Adrenal gland (tissue), 12 donors: ENCODE measurements around the gene ARHGEF4. TPM values are rescaled to one million over a fixed set of nuclear protein-coding genes. Genes with fewer than 3 reads are reported as not detected.

Source experiments
- DNase-seq, 7 donors: peaks; one replicate each; pipeline ENCODE4 v3.0.0-alpha.2; 2019 to 2020
- H3K27ac ChIP-seq, 5 donors: fragments of 200-600 bp; sonication (generic) in 4 of 5; 1 replicate in 3 of 5; 2 replicates in 2 of 5; pipeline versions ENCODE4 v1.5.1 to v1.8.0; 2016 to 2020; ENCODE audit warnings: mild to moderate bottlenecking in 1 of 5
- H3K27me3 ChIP-seq: fragments of 200-600 bp; 2 replicates; pipeline ENCODE4 v1.8.0; 2021
- H3K36me3 ChIP-seq, 2 donors: fragments of 200-600 bp; replicated peaks in 1 of 2; 1 replicate in 1 of 2; 2 replicates in 1 of 2; pipeline versions ENCODE4 v1.5.1 to v1.8.0; 2018 to 2022
- H3K4me1 ChIP-seq, 2 donors: fragments of 200-600 bp; replicated peaks in 1 of 2; 1 replicate in 1 of 2; 2 replicates in 1 of 2; pipeline versions ENCODE4 v1.5.1 to v1.8.0; 2018 to 2021
- H3K4me3 ChIP-seq, 4 donors: fragments of 200-600 bp; sonication (generic) in 3 of 4; one replicate each; pipeline ENCODE4 v1.5.1; 2016 to 2018
- H3K9me3 ChIP-seq, 3 donors: fragments of 200-600 bp; sonication (generic) in 1 of 3; replicated peaks in 1 of 3; 1 replicate in 2 of 3; 2 replicates in 1 of 3; pipeline versions ENCODE4 v1.5.1 to v1.8.0; 2016 to 2021
- POLR2A ChIP-seq, 2 donors: fragments of 450-650 bp; IDR thresholded peaks; one replicate each; pipeline ENCODE4 v1.6.1; 2017; ENCODE audit warnings: antibody characterized with exemption in 2 of 2, mild to moderate bottlenecking in 2 of 2, moderate library complexity in 1 of 2
- WGBS, 4 donors: extraction: QIAGEN DNeasy Blood & Tissue Kit in 2 of 4; methylation state at CpG; one replicate each; pipeline versions ENCODE4 v1.1.5 to v1.1.7; 2013 to 2017; 5-methylcytosine and 5-hydroxymethylcytosine counted together
- intact Hi-C, 2 donors: fragments of 100-400 bp; cut with DNase I; formaldehyde crosslinking; loops; one replicate each; pipeline versions ENCODE4 v1.14.1 to v1.15.0; 2022 to 2023
- polyA plus RNA-seq, 3 donors: library from polyadenylated mRNA; stranded (reverse); fragments of 200-250 nt in 2 of 3; fragments of 350-450 nt in 1 of 3; fragmentation: Illumina TruSeq in 1 of 3; extraction: RNeasy Lipid Tissue Mini Kit (QIAGEN cat#74804) in 1 of 3; gene quantifications; one replicate each; pipeline ENCODE4 v1.2.3, GENCODE V29; 2013 to 2014
- total RNA-seq, 9 donors: library from RNA; depleted of rRNA in 4 of 9; stranded (reverse); fragments of >200 nt in 4 of 9; fragments of 120-200 nt in 1 of 9; fragmentation: NEBNext Ultra II Directional in 1 of 9; extraction: Animal tissue kit (Norgen Biotek cat#: 25700) in 1 of 9; gene quantifications; one replicate each; pipeline versions ENCODE4 v1.1.0 to v1.2.4, GENCODE V29; 2013 to 2023
- TF ChIP-seq, protein P1 (sequence below), 6 experiments: fragments of 450-650 bp in 4 of 6; fragments of 200-600 bp in 2 of 6; sonication (generic) in 1 of 6; IDR thresholded peaks; 1 replicate in 5 of 6; 2 replicates in 1 of 6; pipeline versions ENCODE4 v1.5.1 to v1.8.0; 2016 to 2021; ENCODE audit warnings: antibody characterized with exemption in 6 of 6, mild to moderate bottlenecking in 2 of 6, moderate library complexity in 1 of 6
- donor health status: healthy with polysubstance abuse.
- donor health status: Bipolar disorder and iron deficiency.
- donor health status: DM: yes; HTN: yes; CAD: no.
- donor health status: DM: no; HTN: no; CAD: no.
- donor health status: DM: no; HTN: no; CAD: no.
- donor health status: DM: yes; HTN: yes; CAD: no.

The ARHGEF4 gene
- total and polyA plus RNA-seq, 12 donors: 0.97 to 40.4 (median 5.1) TPM

DNA sequence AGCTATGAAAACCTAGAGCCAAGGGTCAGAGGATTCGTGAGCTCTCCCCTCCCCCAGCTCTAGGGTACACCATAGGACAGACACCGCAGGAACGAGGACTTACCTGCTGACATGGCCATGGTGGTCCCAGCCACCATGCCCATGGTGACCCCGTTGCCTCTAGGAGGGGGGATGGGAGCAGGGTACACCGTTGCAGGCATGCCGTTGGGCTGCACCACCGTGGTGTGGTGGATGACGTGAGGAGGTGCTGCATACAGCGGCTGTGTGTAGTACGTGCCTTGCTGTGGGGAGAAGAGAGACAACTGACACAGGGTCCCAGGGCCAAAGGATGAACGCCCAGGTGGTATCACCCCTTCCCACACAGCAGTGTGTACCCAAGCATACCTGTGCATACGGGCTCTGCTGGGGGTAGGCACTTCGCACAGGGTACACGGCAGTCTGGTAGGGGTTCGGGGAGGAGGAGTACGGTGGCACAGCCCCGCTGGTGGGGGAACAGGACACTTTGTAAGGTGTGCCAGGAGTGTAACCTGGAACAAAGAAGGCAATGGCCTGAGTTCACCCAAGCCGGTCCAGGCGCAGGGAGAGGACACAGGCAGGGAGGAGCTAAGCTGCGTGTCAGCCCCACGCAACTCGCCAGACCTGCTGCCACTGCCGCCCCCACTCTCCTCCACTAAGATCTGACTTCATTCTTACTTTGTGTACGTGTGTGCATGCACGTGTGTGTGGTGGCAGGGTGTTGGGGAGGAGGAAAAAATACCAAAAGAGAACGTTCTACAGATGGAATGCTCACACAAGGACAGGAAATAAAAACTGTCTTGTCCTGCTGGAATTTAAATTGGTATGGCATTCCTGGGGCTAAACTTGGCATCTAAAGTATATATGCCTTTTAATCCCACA is 218.7 kb downstream of the ARHGEF4 start:
- Histone ChIP-seq H3K9me3 (no peaks in the 10 kb centered on the region), H3K27ac (no peak overlapping the region), H3K36me3 (peaks cover 4 to 63% of the 10 kb centered on the region in 2 donors), H3K27me3 (no peaks in the 10 kb centered on the region), H3K4me1 (peaks cover 7 to 8% of the 10 kb centered on the region in 2 donors), H3K4me3 (no peak overlapping the region)
- intact Hi-C loops: no loop called here
- WGBS, 4 donors: 88 to 96% (median 93%) methylated on average over 21 to 26 of the region's 26 CpGs
- no peak for TF ChIP-seq POLR2A (IDR thresholded peaks at IDR 0.05)
- TF ChIP-seq, protein P1, sequence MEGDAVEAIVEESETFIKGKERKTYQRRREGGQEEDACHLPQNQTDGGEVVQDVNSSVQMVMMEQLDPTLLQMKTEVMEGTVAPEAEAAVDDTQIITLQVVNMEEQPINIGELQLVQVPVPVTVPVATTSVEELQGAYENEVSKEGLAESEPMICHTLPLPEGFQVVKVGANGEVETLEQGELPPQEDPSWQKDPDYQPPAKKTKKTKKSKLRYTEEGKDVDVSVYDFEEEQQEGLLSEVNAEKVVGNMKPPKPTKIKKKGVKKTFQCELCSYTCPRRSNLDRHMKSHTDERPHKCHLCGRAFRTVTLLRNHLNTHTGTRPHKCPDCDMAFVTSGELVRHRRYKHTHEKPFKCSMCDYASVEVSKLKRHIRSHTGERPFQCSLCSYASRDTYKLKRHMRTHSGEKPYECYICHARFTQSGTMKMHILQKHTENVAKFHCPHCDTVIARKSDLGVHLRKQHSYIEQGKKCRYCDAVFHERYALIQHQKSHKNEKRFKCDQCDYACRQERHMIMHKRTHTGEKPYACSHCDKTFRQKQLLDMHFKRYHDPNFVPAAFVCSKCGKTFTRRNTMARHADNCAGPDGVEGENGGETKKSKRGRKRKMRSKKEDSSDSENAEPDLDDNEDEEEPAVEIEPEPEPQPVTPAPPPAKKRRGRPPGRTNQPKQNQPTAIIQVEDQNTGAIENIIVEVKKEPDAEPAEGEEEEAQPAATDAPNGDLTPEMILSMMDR (IDR thresholded peaks at IDR 0.05): no peak
- peak in 2 of 7 donors; percentile 4 to 5 for DNase-seq

DNA sequence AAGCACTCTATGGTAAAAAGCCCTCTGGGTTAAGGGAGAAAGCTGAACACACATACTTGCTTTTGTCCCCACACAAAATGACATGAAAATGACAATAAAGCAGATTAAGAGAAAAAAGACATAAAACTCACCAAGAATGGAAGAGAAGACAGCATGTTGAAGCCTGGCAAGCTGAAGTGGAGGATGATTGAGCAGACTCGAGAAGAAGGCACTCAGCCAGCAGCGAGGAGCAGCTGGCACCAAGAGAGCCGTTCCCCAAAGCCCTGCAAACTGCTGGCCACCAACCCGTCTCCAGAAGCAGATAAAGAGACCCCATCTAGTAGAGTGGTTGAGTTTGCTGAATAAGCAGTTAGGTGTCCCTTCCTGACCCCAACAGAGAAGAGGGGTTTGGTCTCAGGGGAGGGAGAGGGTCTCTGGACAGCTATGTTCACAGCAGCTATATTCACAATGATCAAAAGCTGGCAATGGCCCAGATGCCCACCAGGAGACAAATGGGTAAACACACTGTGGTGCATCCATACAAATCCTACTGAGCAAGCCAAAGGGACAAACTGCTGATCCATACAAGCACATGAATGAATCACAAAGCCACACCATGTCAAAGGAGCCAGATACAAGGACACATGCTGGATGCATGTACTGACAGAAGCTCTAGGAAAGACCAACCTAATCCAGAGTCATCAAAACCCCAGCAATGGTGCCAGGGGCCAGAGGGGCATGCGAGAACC is 219.7 kb downstream of the ARHGEF4 start:
- 54 to 75% (median 67%) methylated on average over 4 to 5 of the region's 5 CpGs for WGBS, 4 donors
- Histone ChIP-seq H3K4me3 (no peak overlapping the region), H3K27me3 (no peaks in the 10 kb centered on the region), H3K27ac (no peak overlapping the region), H3K4me1 (peaks cover 7 to 11% of the 10 kb centered on the region in 2 donors), H3K9me3 (no peaks in the 10 kb centered on the region), H3K36me3 (peaks cover 4 to 53% of the 10 kb centered on the region in 2 donors)
- DNase-seq: peak in 1 of 7 donors; percentile 15
- intact Hi-C loops: no loop called here
- TF ChIP-seq POLR2A (IDR thresholded peaks at IDR 0.05): no peak
- TF ChIP-seq, protein P1 (IDR thresholded peaks at IDR 0.05): no peak

DNA sequence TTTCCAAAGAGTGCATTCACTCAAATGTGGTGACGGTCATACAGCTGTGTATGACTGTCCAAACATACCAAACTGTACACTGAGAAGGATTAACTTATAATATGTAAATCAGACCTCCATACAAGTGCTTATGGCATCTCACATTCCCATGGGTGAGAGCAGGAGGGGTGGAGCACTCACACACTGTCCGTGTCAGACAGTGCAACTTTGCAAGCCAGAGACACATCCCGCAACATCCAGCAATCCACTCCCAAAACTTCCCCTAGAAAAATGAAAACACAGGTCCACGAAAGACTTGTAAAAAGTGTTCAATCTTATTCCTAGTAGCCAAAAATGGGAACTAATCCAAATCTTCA is 220.2 kb downstream of the ARHGEF4 start:
- intact Hi-C loops: no loop called here
- Histone ChIP-seq H3K27me3 (no peaks in the 10 kb centered on the region), H3K36me3 (peaks cover 3 to 48% of the 10 kb centered on the region in 2 donors), H3K27ac (no peak overlapping the region), H3K9me3 (no peaks in the 10 kb centered on the region), H3K4me3 (no peak overlapping the region), H3K4me1 (peaks cover 8 to 16% of the 10 kb centered on the region in 2 donors)
- 75 to 84% (median 82%) methylated on average over 4 of the region's 4 CpGs for WGBS, 4 donors
- TF ChIP-seq POLR2A (IDR thresholded peaks at IDR 0.05): no peak
- TF ChIP-seq, protein P1 (IDR thresholded peaks at IDR 0.05): no peak
- peak in 1 of 7 donors; percentile 4 for DNase-seq

DNA sequence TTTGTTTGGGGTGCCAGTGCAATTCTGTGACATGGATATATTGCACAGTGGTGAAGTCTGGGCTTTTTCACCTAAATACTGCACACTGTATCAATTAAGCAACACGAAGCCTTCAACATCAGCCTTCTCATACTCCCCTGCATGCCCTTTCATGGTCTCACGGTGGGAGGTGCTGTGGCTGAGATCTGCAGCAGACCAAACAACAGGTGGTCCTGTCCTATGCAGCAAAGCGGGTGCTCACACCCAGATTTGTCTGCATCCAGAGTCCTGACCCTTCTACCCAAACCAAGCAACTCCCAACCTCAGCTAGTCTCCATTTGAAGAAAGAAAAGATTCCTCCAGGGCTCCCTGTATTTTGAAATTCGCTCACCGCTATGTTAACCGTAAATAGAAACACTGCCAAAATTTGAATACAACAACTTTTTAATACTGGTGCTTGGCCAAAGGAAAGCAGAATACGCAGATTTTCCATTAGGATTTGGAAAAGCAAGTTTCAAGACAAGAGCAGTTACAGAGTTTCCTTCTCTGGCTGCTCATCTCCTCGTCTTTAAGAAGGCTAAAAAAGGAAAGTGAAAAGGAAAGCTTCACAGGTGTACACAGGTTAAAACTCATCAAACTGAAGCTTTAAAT is 221.6 kb downstream of the ARHGEF4 start:
- peaks cover 16 to 22% of the 10 kb centered on the region in 2 donors for H3K4me1 ChIP-seq
- H3K27me3 ChIP-seq: no peaks in the 10 kb centered on the region
- H3K4me3 ChIP-seq: no peak overlapping the region
- TF ChIP-seq, protein P1 (IDR thresholded peaks at IDR 0.05): no peak
- no peak for TF ChIP-seq POLR2A (IDR thresholded peaks at IDR 0.05)
- intact Hi-C loops: no loop called here
- no peak for DNase-seq
- 80 to 93% (median 89%) methylated on average over 8 of the region's 8 CpGs for WGBS, 4 donors
- H3K36me3 ChIP-seq: peaks cover 0 to 34% of the 10 kb centered on the region in 2 donors
- H3K27ac ChIP-seq: no peak overlapping the region
- H3K9me3 ChIP-seq: no peaks in the 10 kb centered on the region
